Fibroblast of lung (primary cell): ENCODE measurements around the gene VCPKMT. TPM values are rescaled to one million over a fixed set of nuclear protein-coding genes. Genes with fewer than 3 reads are reported as not detected.
A peak's percentile ranks its signal among the peaks of the same experiment; 100 is the strongest.

Experiments
- DNase-seq, 2 donors: peaks; one replicate each; pipeline versions ENCODE4 v3.0.0 to v3.0.0-alpha.2; 2010; ENCODE audit warnings: low read depth in 2 of 2
- H2AFZ ChIP-seq: 2 replicates; pipeline ENCODE4 v1.5.1; 2012; ENCODE audit warnings: low read length, control low read depth, inconsistent platforms
- H3K27ac ChIP-seq: 2 replicates; pipeline ENCODE4 v1.5.1; 2011; ENCODE audit warnings: low read length, control low read depth; ENCODE audit not compliant: insufficient read depth
- H3K27me3 ChIP-seq: 2 replicates; pipeline ENCODE4 v1.5.1; 2011; ENCODE audit warnings: mild to moderate bottlenecking, low read length; ENCODE audit not compliant: control insufficient read depth, insufficient read depth
- H3K36me3 ChIP-seq: 2 replicates; pipeline ENCODE4 v1.5.1; 2011; ENCODE audit warnings: low read length; ENCODE audit not compliant: control insufficient read depth, insufficient read depth
- H3K4me1 ChIP-seq: 2 replicates; pipeline ENCODE4 v1.5.1; 2011; ENCODE audit warnings: low read length; ENCODE audit not compliant: control insufficient read depth, insufficient read depth; ENCODE audit errors: extremely low read depth
- H3K4me2 ChIP-seq: 2 replicates; pipeline ENCODE4 v1.5.1; 2011; ENCODE audit warnings: low read length, control low read depth; ENCODE audit not compliant: insufficient read depth; ENCODE audit errors: extremely low read depth
- H3K4me3 ChIP-seq, 4 experiments: fragments of 200-600 bp in 1 of 4; sonication (generic) in 1 of 4; replicated peaks in 1 of 4; 2 replicates each; pipeline ENCODE4 v1.5.1; 2011 to 2016; ENCODE audit warnings: low read length in 4 of 4, low read depth in 3 of 4, mild to moderate bottlenecking in 3 of 4, control low read depth in 2 of 4, inconsistent platforms in 1 of 4, mixed read lengths in 1 of 4; ENCODE audit not compliant: insufficient read depth in 1 of 4; ENCODE audit errors: control extremely low read depth in 1 of 4
- H3K79me2 ChIP-seq: 2 replicates; pipeline ENCODE4 v1.5.1; 2012; ENCODE audit warnings: mild to moderate bottlenecking, low read length, inconsistent platforms; ENCODE audit not compliant: control insufficient read depth, insufficient read depth
- H3K9ac ChIP-seq: 2 replicates; pipeline ENCODE4 v1.5.1; 2011; ENCODE audit warnings: mild to moderate bottlenecking, low read length, control low read depth; ENCODE audit not compliant: insufficient read depth
- H3K9me3 ChIP-seq: 2 replicates; pipeline ENCODE4 v1.5.1; 2012; ENCODE audit warnings: low read depth, low read length; ENCODE audit not compliant: control insufficient read depth, insufficient read depth
- H4K20me1 ChIP-seq: 2 replicates; pipeline ENCODE4 v1.5.1; 2011; ENCODE audit warnings: low read length; ENCODE audit not compliant: control insufficient read depth, insufficient read depth; ENCODE audit errors: extremely low read depth
- CTCF ChIP-seq, 2 donors: IDR thresholded peaks in 1 of 2; conservative IDR thresholded peaks in 1 of 2; 1 replicate in 1 of 2; 2 replicates in 1 of 2; pipeline ENCODE4 v1.5.1; 2011 to 2012; ENCODE audit warnings: low read length in 2 of 2, control low read depth in 1 of 2, inconsistent platforms in 1 of 2, low read depth in 1 of 2, mild to moderate bottlenecking in 1 of 2
- EZH2 ChIP-seq: IDR thresholded peaks from 2 replicates; pipeline ENCODE4 v1.5.1; 2012; ENCODE audit warnings: low read length, control low read depth, mild to moderate bottlenecking; ENCODE audit errors: missing control alignments
- polyA plus RNA-seq, 2 donors: library from polyadenylated mRNA; depleted of rRNA in 1 of 2; stranded (reverse) in 1 of 2; unstranded in 1 of 2; fragments of >200 nt; gene quantifications; 2 replicates each; pipeline ENCODE4 v1.2.1, GENCODE V29; 2011 to 2012; ENCODE audit warnings: missing spikeins in 1 of 2
- total RNA-seq: library from RNA; depleted of rRNA; stranded (reverse); fragments of >200 nt; gene quantifications from 2 replicates; pipeline ENCODE4 v1.2.1, GENCODE V29; 2014

Gene VCPKMT
- total and polyA plus RNA-seq, 2 donors (not counting 1 experiment from before 2014, with no cell fraction given), result 3.6 to 5.3 TPM

GRCh38 chr14:50099335-50099734 lies 17.0 kb downstream of the VCPKMT start:
- Histone ChIP-seq H3K27me3 (no peaks in the 10 kb centered on the region), H2AFZ (no peak overlapping the region), H4K20me1 (no peaks in the 10 kb centered on the region), H3K9ac (no peak overlapping the region), H3K9me3 (no peaks in the 10 kb centered on the region), H3K79me2 (no peaks in the 10 kb centered on the region), H3K4me1 (no peaks in the 10 kb centered on the region), H3K4me2 (no peak overlapping the region), H3K27ac (no peak overlapping the region), H3K4me3 (no peak overlapping the region), H3K36me3 (peaks cover 1% of the 10 kb centered on the region)
- peak in 1 of 2 donors; percentile 23 for DNase-seq
- TF ChIP-seq CTCF (conservative IDR thresholded peaks at IDR 0.05 in 1 of 2, IDR thresholded peaks at IDR 0.05 in 1 of 2; ENCODE audit: low read depth in 1 of 2, low read length in 2 of 2) (no peak), EZH2 (no peak)

- Histone ChIP-seq H3K27me3 (no peaks in the 10 kb centered on the region), H3K4me3 (no peak overlapping the region), H3K4me2 (no peak overlapping the region), H3K9ac (no peak overlapping the region), H2AFZ (no peak overlapping the region), H3K36me3 (no peaks in the 10 kb centered on the region), H3K27ac (no peak overlapping the region), H3K9me3 (no peaks in the 10 kb centered on the region), H3K4me1 (no peaks in the 10 kb centered on the region), H3K79me2 (no peaks in the 10 kb centered on the region), H4K20me1 (no peaks in the 10 kb centered on the region)
- no peak for DNase-seq
- TF ChIP-seq CTCF (conservative IDR thresholded peaks at IDR 0.05 in 1 of 2, IDR thresholded peaks at IDR 0.05 in 1 of 2; ENCODE audit: low read depth in 1 of 2, low read length in 2 of 2), result no peak
These were observed 20.5 kb downstream of the VCPKMT start for GRCh38 chr14:50095895-50096294.

- Histone ChIP-seq H3K9me3 (no peaks in the 10 kb centered on the region), H3K9ac (no peak overlapping the region), H3K36me3 (no peaks in the 10 kb centered on the region), H2AFZ (no peak overlapping the region), H3K27me3 (no peaks in the 10 kb centered on the region), H4K20me1 (no peaks in the 10 kb centered on the region), H3K79me2 (no peaks in the 10 kb centered on the region), H3K4me1 (no peaks in the 10 kb centered on the region), H3K4me3 (no peak overlapping the region), H3K4me2 (no peak overlapping the region), H3K27ac (no peak overlapping the region)
- no peak for TF ChIP-seq EZH2
- no peak for TF ChIP-seq CTCF (conservative IDR thresholded peaks at IDR 0.05 in 1 of 2, IDR thresholded peaks at IDR 0.05 in 1 of 2; ENCODE audit: low read depth in 1 of 2, low read length in 2 of 2)
- no peak for DNase-seq
These were observed 22.2 kb downstream of the VCPKMT start for GRCh38 chr14:50094056-50094755.
